ENCODE measurements around the gene HELZ2.

- no peak for TF ChIP-seq CTCF (IDR thresholded peaks at IDR 0.05; ENCODE audit: low read depth, low read length)
- no peak for TF ChIP-seq POLR2A (IDR thresholded peaks at IDR 0.05; ENCODE audit: extremely low read depth, insufficient read length)
- TF ChIP-seq MYC (IDR thresholded peaks at IDR 0.05; ENCODE audit: low read depth, low read length): 0 out of 2 replicates have a peak, but pooled peaks have one; percentile 0
- no peak for TF ChIP-seq MAX (IDR thresholded peaks at IDR 0.05; ENCODE audit: low read depth, low read length)
These were observed 35.6 kb downstream of the HELZ2 start for GRCh38 chr20:63538204-63539091.

Data from NB4 (cell line).